Keratinocyte (primary cell): ENCODE results near the gene MAPK13.

Experiments
- EZH2 ChIP-seq: IDR thresholded peaks from one replicate; pipeline ENCODE4 v1.6.1; 2012; ENCODE audit warnings: inconsistent platforms, mild to moderate bottlenecking, low read length, moderate library complexity
- TF ChIP-seq, protein P1 (sequence below), 3 experiments: IDR thresholded peaks in 1 of 3; conservative IDR thresholded peaks in 1 of 3; optimal IDR thresholded peaks in 1 of 3; 2 replicates in 2 of 3; 3 replicates in 1 of 3; pipeline versions ENCODE3 to v1.5.1; 2011; ENCODE audit warnings: low read length in 3 of 3, mild to moderate bottlenecking in 3 of 3, moderate library complexity in 2 of 3, control low read depth in 1 of 3, inconsistent platforms in 1 of 3; ENCODE audit not compliant: insufficient read depth in 2 of 3; ENCODE audit errors: extremely low read depth in 1 of 3

DNA sequence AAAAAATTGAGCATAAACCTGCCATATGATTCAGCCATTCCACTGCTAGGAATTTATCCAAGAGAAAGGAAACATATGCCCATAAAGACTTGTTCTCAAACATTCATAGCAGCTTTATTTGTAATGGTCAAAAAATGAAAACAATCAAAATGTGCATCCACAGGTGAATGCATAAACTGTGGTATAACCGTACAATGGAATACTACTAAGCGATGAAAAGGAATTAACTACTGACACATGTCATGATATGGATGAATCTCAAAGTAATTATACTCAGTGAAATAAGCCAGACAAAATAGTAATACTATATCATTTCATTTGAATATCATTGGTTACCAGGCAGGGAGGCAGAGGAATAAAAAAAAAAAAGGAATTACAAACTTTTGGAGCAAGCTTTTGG is 40.4 kb downstream of the MAPK13 start:
- TF ChIP-seq, protein P1, sequence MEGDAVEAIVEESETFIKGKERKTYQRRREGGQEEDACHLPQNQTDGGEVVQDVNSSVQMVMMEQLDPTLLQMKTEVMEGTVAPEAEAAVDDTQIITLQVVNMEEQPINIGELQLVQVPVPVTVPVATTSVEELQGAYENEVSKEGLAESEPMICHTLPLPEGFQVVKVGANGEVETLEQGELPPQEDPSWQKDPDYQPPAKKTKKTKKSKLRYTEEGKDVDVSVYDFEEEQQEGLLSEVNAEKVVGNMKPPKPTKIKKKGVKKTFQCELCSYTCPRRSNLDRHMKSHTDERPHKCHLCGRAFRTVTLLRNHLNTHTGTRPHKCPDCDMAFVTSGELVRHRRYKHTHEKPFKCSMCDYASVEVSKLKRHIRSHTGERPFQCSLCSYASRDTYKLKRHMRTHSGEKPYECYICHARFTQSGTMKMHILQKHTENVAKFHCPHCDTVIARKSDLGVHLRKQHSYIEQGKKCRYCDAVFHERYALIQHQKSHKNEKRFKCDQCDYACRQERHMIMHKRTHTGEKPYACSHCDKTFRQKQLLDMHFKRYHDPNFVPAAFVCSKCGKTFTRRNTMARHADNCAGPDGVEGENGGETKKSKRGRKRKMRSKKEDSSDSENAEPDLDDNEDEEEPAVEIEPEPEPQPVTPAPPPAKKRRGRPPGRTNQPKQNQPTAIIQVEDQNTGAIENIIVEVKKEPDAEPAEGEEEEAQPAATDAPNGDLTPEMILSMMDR (optimal IDR thresholded peaks at IDR 0.05 in 1 of 3, IDR thresholded peaks at IDR 0.05 in 1 of 3, conservative IDR thresholded peaks at IDR 0.05 in 1 of 3; ENCODE audit: extremely low read depth in 1 of 3, insufficient read depth in 2 of 3, low read length in 3 of 3), result no peak
- TF ChIP-seq EZH2, result no peak
